ENCODE data around the gene PPP4R3A. TPM values are rescaled to one million over a fixed set of nuclear protein-coding genes. Genes with fewer than 3 reads are reported as not detected.

PPP4R3A gene
- total and polyA plus RNA-seq, 2 donors (not counting 3 experiments of a cell fraction or from before 2014, with no cell fraction given), result 20.5 to 77.0 TPM

- POLR2A ChIA-PET, result no interaction called here
- TF ChIP-seq EZH2 (IDR thresholded peaks at IDR 0.05; ENCODE audit: borderline replicate concordance, low read depth, low read length, severe bottlenecking) (no peak), MYC (IDR thresholded peaks at IDR 0.05; ENCODE audit: low read depth, low read length) (no peak), GATA2 (IDR thresholded peaks at IDR 0.05; ENCODE audit: insufficient read depth, insufficient read length, low read depth, low read length) (no peak), FOS (IDR thresholded peaks at IDR 0.05; ENCODE audit: borderline replicate concordance, insufficient read depth, low read length) (no peak)
- Histone ChIP-seq H3K4me2 (ENCODE audit: insufficient read depth, low read length) (no peak overlapping the region), H3K79me2 (ENCODE audit: control insufficient read depth, insufficient read depth, low read length) (no peaks in the 10 kb centered on the region), H3K9me1 (replicated peaks; ENCODE audit: control insufficient read depth, extremely low read depth, insufficient read depth, low read length) (no peaks in the 10 kb centered on the region), H3K36me3 (ENCODE audit: control insufficient read depth in 2 of 2, extremely low read depth in 1 of 2, insufficient read depth in 2 of 2, low read length in 2 of 2) (no peaks in the 10 kb centered on the region), H3K9me3 (replicated peaks; ENCODE audit: control insufficient read depth, insufficient read depth, low read length) (no peaks in the 10 kb centered on the region), H3K27me3 (ENCODE audit: control insufficient read depth in 2 of 2, insufficient read depth in 2 of 2, low read length in 2 of 2) (no peaks in the 10 kb centered on the region), H3K4me1 (ENCODE audit: control insufficient read depth, extremely low read depth, insufficient read depth, low read length) (no peaks in the 10 kb centered on the region), H3K4me3 (replicated peaks in 1 of 3; ENCODE audit: insufficient read depth in 1 of 3, low read depth in 1 of 3, low read length in 3 of 3) (no peak overlapping the region), H4K20me1 (replicated peaks; ENCODE audit: control insufficient read depth, extremely low read depth, insufficient read depth, low read length) (no peaks in the 10 kb centered on the region), H3K9ac (replicated peaks; ENCODE audit: extremely low read depth, insufficient read depth, low read length) (no peak overlapping the region), H3K27ac (ENCODE audit: insufficient read depth, low read depth, low read length) (no peak overlapping the region), H2AFZ (ENCODE audit: low read depth, low read length) (no peak overlapping the region)
- FAIRE-seq, result no peak
- dilution Hi-C loops (cut with MboI; ENCODE audit: extremely low pct_ligation_motif_present, low sequenced_read_pairs), result no loop called here
- CTCF ChIA-PET, result no interaction called here
- no TSS peak for BruUV-seq (replicated peaks)
- no peak for DNase-seq (ENCODE audit: low read depth, low spot score)
- intact Hi-C loops (cut with micrococcal nuclease), result no loop called here
Observed at GRCh38 chr14:91516663-91517388, 6.7 kb upstream of the PPP4R3A start.

DNA sequence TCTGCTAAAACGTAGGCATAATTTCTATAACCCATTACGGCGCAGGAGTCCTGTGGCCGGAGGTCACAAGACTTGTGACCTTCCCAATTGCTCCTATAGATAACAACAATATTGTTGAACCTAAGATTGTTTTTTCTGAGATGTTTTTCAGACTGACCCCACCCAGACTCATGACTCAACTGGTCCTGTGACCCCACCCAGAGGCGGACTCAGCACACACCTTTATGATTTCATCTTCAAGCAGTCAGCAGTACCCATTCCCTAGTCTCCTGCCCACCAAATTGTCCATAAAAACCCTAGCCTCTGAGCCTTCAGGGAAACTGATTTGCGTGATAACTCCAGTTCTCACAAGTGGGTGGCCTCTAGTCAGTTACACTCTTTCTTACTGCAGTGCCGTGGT, 5.9 kb upstream of the PPP4R3A start:
- Histone ChIP-seq H4K20me1 (replicated peaks; ENCODE audit: control insufficient read depth, extremely low read depth, insufficient read depth, low read length) (no peaks in the 10 kb centered on the region), H3K9me3 (replicated peaks; ENCODE audit: control insufficient read depth, insufficient read depth, low read length) (no peaks in the 10 kb centered on the region), H3K27ac (ENCODE audit: insufficient read depth, low read depth, low read length) (no peak overlapping the region), H3K9me1 (replicated peaks; ENCODE audit: control insufficient read depth, extremely low read depth, insufficient read depth, low read length) (no peaks in the 10 kb centered on the region), H3K79me2 (ENCODE audit: control insufficient read depth, insufficient read depth, low read length) (no peaks in the 10 kb centered on the region), H2AFZ (ENCODE audit: low read depth, low read length) (no peak overlapping the region), H3K27me3 (ENCODE audit: control insufficient read depth in 2 of 2, insufficient read depth in 2 of 2, low read length in 2 of 2) (no peaks in the 10 kb centered on the region), H3K4me1 (ENCODE audit: control insufficient read depth, extremely low read depth, insufficient read depth, low read length) (peaks cover 4% of the 10 kb centered on the region), H3K4me2 (ENCODE audit: insufficient read depth, low read length) (no peak overlapping the region), H3K36me3 (ENCODE audit: control insufficient read depth in 2 of 2, extremely low read depth in 1 of 2, insufficient read depth in 2 of 2, low read length in 2 of 2) (no peaks in the 10 kb centered on the region), H3K4me3 (replicated peaks in 1 of 3; ENCODE audit: insufficient read depth in 1 of 3, low read depth in 1 of 3, low read length in 3 of 3) (no peak overlapping the region), H3K9ac (replicated peaks; ENCODE audit: extremely low read depth, insufficient read depth, low read length) (no peak overlapping the region)
- CTCF ChIA-PET, result no interaction called here
- TF ChIP-seq, protein P1, sequence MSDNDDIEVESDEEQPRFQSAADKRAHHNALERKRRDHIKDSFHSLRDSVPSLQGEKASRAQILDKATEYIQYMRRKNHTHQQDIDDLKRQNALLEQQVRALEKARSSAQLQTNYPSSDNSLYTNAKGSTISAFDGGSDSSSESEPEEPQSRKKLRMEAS (IDR thresholded peaks at IDR 0.05; ENCODE audit: insufficient read depth, insufficient read length), result no peak
- TF ChIP-seq POLR2AphosphoS5 (IDR thresholded peaks at IDR 0.05; ENCODE audit: insufficient read depth, low read depth, low read length) (no peak), JUN (IDR thresholded peaks at IDR 0.05; ENCODE audit: borderline replicate concordance, insufficient read depth, insufficient read length, low read depth) (no peak)
- BruUV-seq (replicated peaks), result no TSS peak
- FAIRE-seq (no peak), DNase-seq (ENCODE audit: low read depth, low spot score) (no peak)
- POLR2A ChIA-PET, result no interaction called here
- intact Hi-C loops (cut with micrococcal nuclease), result no loop called here
- dilution Hi-C loops (cut with MboI; ENCODE audit: extremely low pct_ligation_motif_present, low sequenced_read_pairs), result no loop called here
